Left lung (tissue), 10 donors: ENCODE results near the gene VGF. TPM values are rescaled to one million over a fixed set of nuclear protein-coding genes. Genes with fewer than 3 reads are reported as not detected.
"Not testable (repeated sequence)": the region's sequence is repeated elsewhere in the genome, so short reads cannot be mapped to it uniquely, and the experiment has no call there.

Experiments
- ATAC-seq: fragments of 200-7000 bp; cut with Tn5 transposase; one replicate; pipeline ENCODE4 v1.9.1; 2020; ENCODE audit warnings: moderate library complexity
- DNase-seq, 4 donors: peaks; one replicate each; pipeline ENCODE4 v3.0.0-alpha.2; 2013 to 2020
- H3K27ac ChIP-seq, 2 donors: fragments of 200-600 bp; sonication (generic) in 1 of 2; one replicate each; pipeline versions ENCODE4 v1.5.0 to v1.8.0; 2020 to 2021
- H3K27me3 ChIP-seq, 2 donors: fragments of 200-600 bp; sonication (generic) in 1 of 2; one replicate each; pipeline versions ENCODE4 v1.5.0 to v1.8.0; 2020 to 2021
- H3K36me3 ChIP-seq, 2 donors: fragments of 200-600 bp; sonication (generic) in 1 of 2; one replicate each; pipeline versions ENCODE4 v1.5.0 to v1.8.0; 2020 to 2021
- H3K4me1 ChIP-seq, 2 donors: fragments of 200-600 bp; one replicate each; pipeline ENCODE4 v1.8.0; 2021
- H3K4me3 ChIP-seq, 2 donors: fragments of 200-600 bp; sonication (generic) in 1 of 2; one replicate each; pipeline versions ENCODE4 v1.5.0 to v1.8.0; 2020 to 2021; ENCODE audit warnings: mild to moderate bottlenecking in 1 of 2
- H3K9me3 ChIP-seq, 2 donors: fragments of 200-600 bp; sonication (generic) in 1 of 2; one replicate each; pipeline versions ENCODE4 v1.5.0 to v1.8.0; 2020 to 2021
- CTCF ChIP-seq, 2 donors: fragments of 200-600 bp; sonication (generic) in 1 of 2; IDR thresholded peaks; one replicate each; pipeline versions ENCODE4 v1.5.0 to v1.8.0; 2021; ENCODE audit warnings: antibody characterized with exemption in 2 of 2
- intact Hi-C, 2 donors: fragments of 100-400 bp; cut with DNase I; formaldehyde crosslinking; loops; one replicate each; pipeline versions ENCODE4 v1.11.2 to v1.14.2; 2022
- polyA plus RNA-seq, 6 donors: library from polyadenylated mRNA; unstranded; fragments of 120-200 nt; gene quantifications; one replicate each; pipeline ENCODE4 v1.2.1, GENCODE V29; 2013; ENCODE audit not compliant: insufficient read length in 6 of 6
- total RNA-seq, 2 donors: library from RNA; stranded (reverse); fragmentation: NEBNext Ultra II Directional; extraction: Animal tissue kit (Norgen Biotek cat#: 25700); gene quantifications; one replicate each; pipeline ENCODE4 v1.2.1, GENCODE V29; 2021
- donor health status: DM: no; HTN: yes; CAD: no.
- donor health status: DM: no; HTN: no; CAD: no.

The VGF gene
- total and polyA plus RNA-seq, 8 donors: 0.82 to 1.4 (median 0.95) TPM; not detected in 2

DNA sequence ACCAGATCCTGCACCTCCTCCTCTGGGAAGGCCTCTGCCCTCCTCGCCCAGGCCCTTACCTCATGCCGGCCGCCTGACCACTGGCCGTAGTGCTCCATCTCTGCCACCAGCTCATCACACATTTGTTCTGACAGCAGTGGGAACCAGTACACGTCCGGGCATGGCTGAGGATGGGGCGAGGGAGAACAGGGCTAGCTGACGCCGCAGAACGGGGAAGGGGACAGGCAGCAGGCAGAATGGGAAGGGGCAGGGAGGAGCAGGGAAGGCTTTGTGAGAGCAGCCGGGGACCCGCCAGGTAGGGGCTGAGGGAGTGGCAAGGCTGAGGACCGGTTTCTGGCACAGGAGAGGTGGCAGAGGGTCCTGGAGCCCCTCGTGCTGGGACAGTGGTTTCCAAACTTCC, 43.4 kb upstream of the VGF start:
- Histone ChIP-seq H3K36me3 (peaks cover 0 to 82% of the 10 kb centered on the region in 2 donors), H3K9me3 (no peaks in the 10 kb centered on the region), H3K4me3 (no peak overlapping the region), H3K4me1 (peaks cover 0 to 4% of the 10 kb centered on the region in 2 donors), H3K27me3 (peaks cover 0 to 2% of the 10 kb centered on the region in 2 donors), H3K27ac (no peak overlapping the region)
- TF ChIP-seq CTCF (IDR thresholded peaks at IDR 0.05): no peak
- intact Hi-C loops: no loop called here
- no peak for DNase-seq
- ATAC-seq: no peak

DNA sequence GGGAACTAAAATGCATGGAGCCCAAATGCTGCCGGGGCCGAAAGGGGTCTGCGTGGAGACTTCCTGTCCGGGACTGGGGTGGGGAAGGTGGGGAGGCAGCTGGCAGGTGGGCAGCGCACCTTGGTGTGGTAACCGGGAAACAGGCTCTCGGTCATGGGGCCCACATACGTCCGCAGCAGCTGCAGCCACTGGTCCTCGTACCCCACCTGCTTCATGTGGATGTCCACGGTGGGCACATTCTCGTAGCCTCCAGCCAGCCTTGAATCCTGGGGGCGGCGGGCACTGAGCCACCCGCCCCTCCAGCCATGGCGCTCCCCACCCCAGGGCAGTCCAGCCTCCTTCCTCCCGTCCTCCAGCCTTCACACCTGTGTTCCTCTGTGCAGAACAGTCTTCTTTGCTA, 42.1 kb upstream of the VGF start:
- intact Hi-C loops: no loop called here

GRCh38 chr7:101206665-101207042, 41.3 kb upstream of the VGF start:
- DNase-seq: no peak
- peaks cover 0 to 4% of the 10 kb centered on the region in 2 donors for H3K4me1 ChIP-seq
- no peak for ATAC-seq
- intact Hi-C loops: no loop called here
- H3K27ac ChIP-seq: no peak overlapping the region
- peaks cover 0 to 61% of the 10 kb centered on the region in 2 donors for H3K36me3 ChIP-seq
- H3K27me3 ChIP-seq: peaks cover 14 to 24% of the 10 kb centered on the region in 2 donors
- no peaks in the 10 kb centered on the region for H3K9me3 ChIP-seq
- TF ChIP-seq CTCF (IDR thresholded peaks at IDR 0.05): no peak
- H3K4me3 ChIP-seq: no peak overlapping the region

More for the DNA sequence above, 42.1 kb upstream of the VGF start:
- TF ChIP-seq CTCF (IDR thresholded peaks at IDR 0.05): no peak
- Histone ChIP-seq H3K27ac (no peak overlapping the region), H3K27me3 (peaks cover 6 to 16% of the 10 kb centered on the region in 2 donors), H3K4me1 (peaks cover 0 to 4% of the 10 kb centered on the region in 2 donors), H3K36me3 (peaks cover 0 to 69% of the 10 kb centered on the region in 2 donors), H3K9me3 (no peaks in the 10 kb centered on the region), H3K4me3 (no peak overlapping the region)
- no peak for DNase-seq
- no peak for ATAC-seq

DNA sequence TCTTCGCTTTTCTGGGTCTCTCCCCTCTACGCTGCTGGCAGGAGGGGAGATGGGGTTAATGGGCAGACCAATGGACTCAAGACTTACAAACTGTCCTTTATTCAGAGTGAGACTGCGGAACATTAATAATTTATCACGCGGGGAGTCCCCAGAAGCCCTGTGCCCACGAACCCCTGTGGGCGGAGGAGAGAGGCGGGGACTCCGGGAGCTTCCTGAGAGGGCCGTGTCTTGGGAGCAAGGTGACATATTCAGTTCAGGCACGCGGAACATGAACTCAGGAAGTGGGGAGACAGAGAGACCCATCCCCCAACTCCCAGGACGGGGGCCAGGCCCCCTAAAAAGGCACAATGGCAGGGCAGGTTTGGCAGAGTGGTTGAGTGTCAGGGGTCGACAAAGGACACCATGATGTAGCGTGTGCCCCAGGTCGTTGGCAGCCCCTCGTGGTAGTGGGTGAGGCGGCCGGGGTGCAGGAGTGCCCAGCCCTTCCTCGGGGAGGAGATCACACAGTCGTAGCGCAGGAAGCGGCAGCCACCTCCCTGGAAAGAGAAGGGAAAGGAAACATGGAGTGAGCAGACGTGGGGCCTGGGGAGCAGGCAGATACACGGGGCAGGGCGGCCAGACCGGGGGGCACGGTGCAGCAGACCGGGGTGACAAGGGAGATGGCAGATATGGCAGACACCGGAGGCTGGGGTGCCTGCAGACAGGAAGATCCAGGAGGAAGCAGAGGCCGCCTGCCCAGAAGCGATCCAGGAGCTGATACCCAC, 40.7 kb upstream of the VGF start:
- peaks cover 0 to 55% of the 10 kb centered on the region in 2 donors for H3K36me3 ChIP-seq
- intact Hi-C loops: no loop called here
- no peak overlapping the region for H3K27ac ChIP-seq
- H3K9me3 ChIP-seq: no peaks in the 10 kb centered on the region
- H3K4me3 ChIP-seq: no peak overlapping the region
- no peak for TF ChIP-seq CTCF (IDR thresholded peaks at IDR 0.05)
- peaks cover 19 to 29% of the 10 kb centered on the region in 2 donors for H3K27me3 ChIP-seq
- no peak for DNase-seq
- ATAC-seq: no peak
- peaks cover 0 to 4% of the 10 kb centered on the region in 2 donors for H3K4me1 ChIP-seq

DNA sequence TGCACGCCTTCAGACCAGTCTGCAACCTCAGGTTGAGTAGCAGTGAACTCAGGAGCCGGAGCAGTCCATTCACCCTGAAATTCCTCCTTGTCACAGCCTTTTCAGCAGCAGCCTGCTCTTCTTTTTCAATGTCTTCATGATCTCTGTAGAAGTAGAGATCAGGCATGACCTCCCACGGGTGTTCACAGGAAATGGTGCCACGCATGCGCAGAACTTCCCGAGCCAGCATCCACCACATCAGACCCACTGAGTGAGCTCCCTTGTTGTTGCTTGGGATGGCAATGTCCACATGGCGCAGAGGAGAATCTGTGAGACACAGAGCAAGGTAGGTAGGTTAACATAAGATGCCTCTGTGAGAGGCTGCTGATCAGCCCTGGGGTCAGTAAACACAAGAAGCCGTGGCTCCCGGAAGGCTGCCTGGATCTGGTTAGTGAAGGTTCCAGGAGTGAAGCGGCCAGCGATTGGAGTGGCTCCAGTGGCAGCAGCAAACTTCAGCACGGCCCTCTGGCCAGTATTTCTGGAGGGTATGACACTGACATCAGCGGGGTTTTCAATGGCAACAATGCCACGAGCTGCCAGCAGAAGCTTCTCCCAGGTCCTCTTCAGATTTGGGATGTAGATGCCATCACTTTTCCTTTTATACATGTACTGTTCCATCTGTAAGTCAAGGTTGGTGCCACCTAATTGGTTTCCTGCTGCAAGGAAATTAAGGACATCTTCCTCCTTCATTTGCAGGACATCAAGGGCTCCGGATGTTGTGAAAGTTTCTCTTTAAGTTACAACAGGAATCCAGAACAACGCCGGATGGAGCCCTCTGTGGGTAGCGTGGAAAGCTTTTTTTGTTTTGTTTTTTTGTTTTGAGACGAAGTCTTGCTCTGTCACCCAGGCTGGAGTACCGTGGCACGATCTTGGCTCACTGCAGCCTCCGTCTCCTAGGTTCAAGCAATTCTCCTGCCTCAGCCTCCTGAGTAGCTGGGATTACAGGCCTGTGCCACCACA, 38.7 kb upstream of the VGF start:
- H3K9me3 ChIP-seq, ATAC-seq, intact Hi-C loops, H3K27ac ChIP-seq, H3K4me3 ChIP-seq, H3K4me1 ChIP-seq, DNase-seq: not testable (repeated sequence)
- Histone ChIP-seq H3K27me3 (peaks cover 27 to 50% of the 10 kb centered on the region in 2 donors), H3K36me3 (peaks cover 0 to 34% of the 10 kb centered on the region in 2 donors)
